ENCODE results near the gene PIBF1.

- no peak for TF ChIP-seq CTCF (IDR thresholded peaks at IDR 0.05)
- no peak for TF ChIP-seq POLR2A (IDR thresholded peaks at IDR 0.05)
- no peak for TF ChIP-seq POLR2AphosphoS5 (IDR thresholded peaks at IDR 0.05)
- no peak for TF ChIP-seq EP300 (IDR thresholded peaks at IDR 0.05; ENCODE audit: low read depth)
Measured at GRCh38 chr13:72852207-72852606, 70.3 kb downstream of the PIBF1 start.

Data from transverse colon (tissue), 4 donors.